GM12873 (cell line): Measurements from ENCODE around the gene CDV3.

ENCODE experiments used
- TF ChIP-seq, protein P1 (sequence below): IDR thresholded peaks from 2 replicates; pipeline ENCODE4 v1.5.1; 2012; ENCODE audit warnings: low read depth, mild to moderate bottlenecking, moderate library complexity, low read length, control low read depth; ENCODE audit not compliant: insufficient read depth; ENCODE audit errors: missing control alignments

CDV3 gene

GRCh38 chr3:133610031-133610430 is 36.5 kb downstream of the CDV3 start:
- TF ChIP-seq, protein P1, sequence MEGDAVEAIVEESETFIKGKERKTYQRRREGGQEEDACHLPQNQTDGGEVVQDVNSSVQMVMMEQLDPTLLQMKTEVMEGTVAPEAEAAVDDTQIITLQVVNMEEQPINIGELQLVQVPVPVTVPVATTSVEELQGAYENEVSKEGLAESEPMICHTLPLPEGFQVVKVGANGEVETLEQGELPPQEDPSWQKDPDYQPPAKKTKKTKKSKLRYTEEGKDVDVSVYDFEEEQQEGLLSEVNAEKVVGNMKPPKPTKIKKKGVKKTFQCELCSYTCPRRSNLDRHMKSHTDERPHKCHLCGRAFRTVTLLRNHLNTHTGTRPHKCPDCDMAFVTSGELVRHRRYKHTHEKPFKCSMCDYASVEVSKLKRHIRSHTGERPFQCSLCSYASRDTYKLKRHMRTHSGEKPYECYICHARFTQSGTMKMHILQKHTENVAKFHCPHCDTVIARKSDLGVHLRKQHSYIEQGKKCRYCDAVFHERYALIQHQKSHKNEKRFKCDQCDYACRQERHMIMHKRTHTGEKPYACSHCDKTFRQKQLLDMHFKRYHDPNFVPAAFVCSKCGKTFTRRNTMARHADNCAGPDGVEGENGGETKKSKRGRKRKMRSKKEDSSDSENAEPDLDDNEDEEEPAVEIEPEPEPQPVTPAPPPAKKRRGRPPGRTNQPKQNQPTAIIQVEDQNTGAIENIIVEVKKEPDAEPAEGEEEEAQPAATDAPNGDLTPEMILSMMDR = no peak

DNA sequence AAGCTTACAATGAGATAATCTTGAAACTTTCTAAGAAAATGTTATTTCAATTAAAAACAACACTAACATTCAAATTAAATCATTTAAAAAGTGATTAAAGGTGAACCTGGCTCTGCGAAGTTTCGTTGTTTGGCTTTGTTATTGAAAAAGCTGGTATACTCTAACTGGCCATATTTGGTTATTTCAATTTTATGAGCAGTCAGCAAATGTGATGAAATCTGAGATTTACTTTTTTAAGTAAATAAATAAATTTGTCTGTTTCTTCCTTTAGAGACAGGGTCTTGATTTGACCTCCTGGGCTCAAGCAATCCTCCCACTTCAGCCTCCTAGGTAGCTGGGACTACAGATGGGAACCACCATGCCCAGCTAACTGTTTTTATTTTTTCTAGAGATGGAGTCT is 38.0 kb downstream of the CDV3 start:
- TF ChIP-seq, protein P1 = no peak

DNA sequence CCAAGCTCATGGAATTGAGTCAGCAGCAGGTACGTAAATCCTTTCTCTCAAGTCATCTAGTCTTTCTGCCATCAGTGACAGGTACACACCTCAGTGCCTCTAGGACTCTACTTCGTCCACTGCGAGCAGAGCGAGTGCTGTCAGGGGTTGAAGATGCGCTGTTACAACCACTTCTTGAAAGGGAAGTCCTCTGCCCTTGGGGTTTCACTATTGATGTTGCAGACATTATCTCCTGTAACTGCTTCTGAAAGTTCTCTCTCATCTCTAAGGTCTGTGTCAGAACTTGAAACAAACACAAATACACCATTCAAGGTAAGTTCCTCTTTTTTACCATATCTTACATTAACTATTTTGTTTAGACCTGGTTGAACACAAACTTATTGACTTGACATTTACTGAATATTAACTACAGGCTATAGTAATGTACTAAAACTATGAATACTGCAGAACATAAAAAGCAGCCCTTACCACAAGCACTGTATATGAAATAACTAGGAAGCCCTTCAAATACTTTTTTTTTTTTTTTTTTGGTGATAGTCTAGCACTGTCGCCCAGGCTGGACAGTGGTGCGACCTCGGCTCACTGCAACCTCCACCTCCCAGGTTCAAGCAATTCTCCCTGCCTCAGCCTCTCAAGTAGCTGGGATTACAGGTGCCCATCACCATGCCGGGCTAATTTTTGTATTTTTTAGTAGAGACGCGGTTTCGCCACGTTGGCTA is 46.7 kb downstream of the CDV3 start:
- TF ChIP-seq, protein P1 = no peak

DNA sequence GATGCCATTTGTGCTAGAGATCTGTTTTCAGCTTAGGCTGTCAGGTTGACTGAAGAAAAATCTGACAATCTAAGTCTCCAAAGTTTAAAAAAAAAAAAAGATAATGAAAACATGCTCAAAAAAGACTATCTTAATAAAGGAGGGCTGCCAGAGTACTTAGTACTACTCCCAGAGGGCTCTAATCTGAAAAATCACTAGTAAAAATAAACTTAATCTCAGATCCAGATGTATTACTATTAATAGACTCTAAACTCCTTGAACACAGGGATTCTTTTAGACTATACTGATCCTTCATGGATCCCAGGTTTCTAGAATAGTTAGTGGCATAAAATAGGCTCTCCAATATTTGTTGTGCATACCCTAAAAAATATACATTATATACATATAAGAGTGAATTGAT is 54.3 kb downstream of the CDV3 start:
- TF ChIP-seq, protein P1 = no peak

GRCh38 chr3:133629146-133629545 is 55.7 kb downstream of the CDV3 start:
- TF ChIP-seq, protein P1 = no peak

- TF ChIP-seq, protein P1 = no peak
Measured at GRCh38 chr3:133633439-133633838, 60.0 kb downstream of the CDV3 start.
